ENCODE results near the gene BIN2.

GRCh38 chr12:51238037-51238509 lies 85.9 kb downstream of the BIN2 start:
- no peak for TF ChIP-seq FOXM1 (IDR thresholded peaks at IDR 0.05; ENCODE audit: borderline replicate concordance)
- no peak for TF ChIP-seq CTBP1 (IDR thresholded peaks at IDR 0.05; ENCODE audit: borderline replicate concordance)
- no peak for TF ChIP-seq BHLHE40 (IDR thresholded peaks at IDR 0.05; ENCODE audit: borderline replicate concordance)
